Right atrium auricular region (tissue), 2 donors: Measurements from ENCODE around the gene IER5L. TPM values are rescaled to one million over a fixed set of nuclear protein-coding genes. Genes with fewer than 3 reads are reported as not detected.
"Not testable (repeated sequence)": the region's sequence is repeated elsewhere in the genome, so short reads cannot be mapped to it uniquely, and the experiment has no call there.

ENCODE experiments used
- DNase-seq: peaks from one replicate; pipeline ENCODE4 v3.0.0-alpha.2; 2019; ENCODE audit warnings: low spot score
- H3K27ac ChIP-seq, 2 donors: fragments of 200-600 bp; sonication (generic); 1 replicate in 1 of 2; 2 replicates in 1 of 2; pipeline ENCODE4 v1.5.1; 2016 to 2019
- H3K27me3 ChIP-seq, 2 donors: fragments of 200-600 bp; sonication (generic); one replicate each; pipeline versions ENCODE4 v1.5.1 to v1.6.0; 2017 to 2019
- H3K36me3 ChIP-seq: fragments of 200-600 bp; sonication (generic); one replicate; pipeline ENCODE4 v1.5.1; 2016
- H3K4me1 ChIP-seq, 2 donors: fragments of 200-600 bp; sonication (generic); one replicate each; pipeline versions ENCODE4 v1.5.1 to v1.6.0; 2017 to 2019
- H3K4me3 ChIP-seq, 2 donors: fragments of 200-600 bp; sonication (generic); 1 replicate in 1 of 2; 2 replicates in 1 of 2; pipeline ENCODE4 v1.5.1; 2017 to 2019; ENCODE audit warnings: mild to moderate bottlenecking in 1 of 2, moderate library complexity in 1 of 2
- H3K9me3 ChIP-seq, 2 donors: fragments of 200-600 bp; sonication (generic); one replicate each; pipeline ENCODE4 v1.5.1; 2019
- total RNA-seq, 2 donors: library from RNA; depleted of rRNA; stranded (reverse); fragments of >200 nt; gene quantifications; one replicate each; pipeline ENCODE4 v1.1.0, GENCODE V29; 2016
- TF ChIP-seq, protein P1 (sequence below), 2 donors: fragments of 200-600 bp; sonication (generic); IDR thresholded peaks; one replicate each; pipeline ENCODE4 v1.5.1; 2019; ENCODE audit warnings: antibody characterized with exemption in 2 of 2

The IER5L gene
- total RNA-seq, 2 donors from 2014 or later, result 5.5 to 11.6 TPM

DNA sequence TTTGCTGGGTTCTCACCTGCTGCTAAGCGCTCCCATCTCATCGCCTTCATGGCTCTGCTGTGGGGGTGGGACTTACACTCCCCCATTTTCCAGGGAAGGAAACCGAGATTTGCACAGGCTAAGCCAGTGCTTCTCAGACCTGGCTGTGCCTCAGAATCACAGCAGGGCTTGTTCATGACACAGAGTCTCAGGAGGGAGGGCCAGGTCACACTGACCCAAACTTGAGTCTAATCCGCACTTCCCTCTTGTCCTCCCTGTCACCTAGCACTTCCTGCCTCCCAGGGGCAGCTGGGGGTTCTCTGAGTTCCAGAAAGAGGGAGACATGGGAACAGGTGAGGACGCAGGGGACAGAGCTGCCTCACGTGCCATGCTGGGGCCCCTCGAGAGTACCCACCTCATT, 15.6 kb upstream of the IER5L start:
- H3K27ac ChIP-seq, result no peak overlapping the region
- no peaks in the 10 kb centered on the region for H3K36me3 ChIP-seq
- no peak overlapping the region for H3K4me3 ChIP-seq
- peaks cover 0 to 8% of the 10 kb centered on the region in 2 donors for H3K4me1 ChIP-seq
- TF ChIP-seq, protein P1, sequence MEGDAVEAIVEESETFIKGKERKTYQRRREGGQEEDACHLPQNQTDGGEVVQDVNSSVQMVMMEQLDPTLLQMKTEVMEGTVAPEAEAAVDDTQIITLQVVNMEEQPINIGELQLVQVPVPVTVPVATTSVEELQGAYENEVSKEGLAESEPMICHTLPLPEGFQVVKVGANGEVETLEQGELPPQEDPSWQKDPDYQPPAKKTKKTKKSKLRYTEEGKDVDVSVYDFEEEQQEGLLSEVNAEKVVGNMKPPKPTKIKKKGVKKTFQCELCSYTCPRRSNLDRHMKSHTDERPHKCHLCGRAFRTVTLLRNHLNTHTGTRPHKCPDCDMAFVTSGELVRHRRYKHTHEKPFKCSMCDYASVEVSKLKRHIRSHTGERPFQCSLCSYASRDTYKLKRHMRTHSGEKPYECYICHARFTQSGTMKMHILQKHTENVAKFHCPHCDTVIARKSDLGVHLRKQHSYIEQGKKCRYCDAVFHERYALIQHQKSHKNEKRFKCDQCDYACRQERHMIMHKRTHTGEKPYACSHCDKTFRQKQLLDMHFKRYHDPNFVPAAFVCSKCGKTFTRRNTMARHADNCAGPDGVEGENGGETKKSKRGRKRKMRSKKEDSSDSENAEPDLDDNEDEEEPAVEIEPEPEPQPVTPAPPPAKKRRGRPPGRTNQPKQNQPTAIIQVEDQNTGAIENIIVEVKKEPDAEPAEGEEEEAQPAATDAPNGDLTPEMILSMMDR (IDR thresholded peaks at IDR 0.05), result no peak
- peaks cover 0 to 4% of the 10 kb centered on the region in 2 donors for H3K9me3 ChIP-seq
- no peaks in the 10 kb centered on the region for H3K27me3 ChIP-seq
- DNase-seq, result no peak

DNA sequence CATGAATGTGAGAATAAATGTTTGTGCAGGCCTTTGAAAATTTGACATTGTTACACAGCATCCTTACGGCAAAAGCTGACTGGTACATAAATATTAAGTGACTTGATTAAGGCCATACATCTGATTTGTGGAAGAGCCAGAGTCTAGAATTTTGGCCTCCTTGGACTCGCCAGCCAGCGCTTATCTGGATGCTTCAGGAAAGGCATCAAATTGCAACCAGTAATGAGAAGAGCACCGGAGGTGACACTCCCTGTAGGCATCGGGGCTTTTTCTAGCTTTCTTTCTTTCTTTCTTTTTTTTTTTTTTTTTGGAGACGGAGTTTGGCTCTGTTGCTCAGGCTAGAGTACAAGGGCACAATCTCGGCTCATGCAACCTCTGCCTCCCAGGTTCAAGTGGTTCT, 13.2 kb upstream of the IER5L start:
- TF ChIP-seq, protein P1 (IDR thresholded peaks at IDR 0.05), result no peak
- H3K27me3 ChIP-seq, result no peaks in the 10 kb centered on the region
- no peak overlapping the region for H3K4me3 ChIP-seq
- H3K4me1 ChIP-seq, result no peaks in the 10 kb centered on the region
- H3K36me3 ChIP-seq, result no peaks in the 10 kb centered on the region
- peaks cover 0 to 4% of the 10 kb centered on the region in 2 donors for H3K9me3 ChIP-seq
- no peak overlapping the region for H3K27ac ChIP-seq
- no peak for DNase-seq

DNA sequence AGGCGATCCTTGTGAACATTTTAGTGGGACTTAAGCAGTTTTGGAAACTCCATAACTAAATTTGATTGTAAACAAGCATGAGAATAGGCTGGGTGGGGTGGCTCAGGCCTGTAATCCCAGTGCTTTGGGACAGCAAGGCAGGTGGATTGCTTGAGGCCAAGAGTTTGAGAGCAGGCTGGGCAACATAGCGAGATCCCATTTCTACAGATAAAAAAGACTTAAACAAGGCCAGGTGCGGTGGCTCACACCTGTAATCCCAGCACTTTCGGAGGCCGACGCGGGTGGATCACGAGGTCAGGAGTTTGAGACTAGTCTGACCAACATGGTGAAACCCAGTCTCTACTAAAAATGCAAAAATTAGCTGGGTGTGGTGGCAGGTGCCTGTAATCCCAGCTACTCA, 11.9 kb upstream of the IER5L start:
- H3K4me3 ChIP-seq, H3K4me1 ChIP-seq, H3K36me3 ChIP-seq, H3K27me3 ChIP-seq, H3K9me3 ChIP-seq, DNase-seq, H3K27ac ChIP-seq: not testable (repeated sequence)

DNA sequence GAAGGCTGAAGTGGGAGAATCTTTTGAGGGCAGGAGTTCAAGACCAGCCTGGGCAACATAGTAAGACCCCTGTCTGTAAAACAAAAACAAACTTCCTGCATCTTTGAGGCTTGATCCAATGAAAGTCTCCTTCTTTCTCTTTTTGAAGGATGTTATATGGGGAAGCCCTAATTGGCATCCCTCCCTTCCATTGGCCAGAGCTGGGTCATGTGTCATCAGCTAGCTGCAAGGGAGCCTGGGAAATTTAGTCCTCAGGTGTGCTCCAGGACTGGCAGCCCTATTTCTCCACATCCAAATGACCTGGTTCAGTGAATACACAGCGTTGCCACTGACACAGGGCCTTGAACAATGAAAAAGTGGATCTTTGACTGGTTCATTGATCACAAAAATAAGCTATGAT, 9.0 kb upstream of the IER5L start:
- H3K27ac ChIP-seq, result no peak overlapping the region
- no peak for DNase-seq
- H3K36me3 ChIP-seq, result no peaks in the 10 kb centered on the region
- H3K4me1 ChIP-seq, result no peaks in the 10 kb centered on the region
- H3K9me3 ChIP-seq, result peaks cover 0 to 1% of the 10 kb centered on the region in 2 donors
- no peak overlapping the region for H3K4me3 ChIP-seq
- TF ChIP-seq, protein P1 (IDR thresholded peaks at IDR 0.05), result no peak
- no peaks in the 10 kb centered on the region for H3K27me3 ChIP-seq

DNA sequence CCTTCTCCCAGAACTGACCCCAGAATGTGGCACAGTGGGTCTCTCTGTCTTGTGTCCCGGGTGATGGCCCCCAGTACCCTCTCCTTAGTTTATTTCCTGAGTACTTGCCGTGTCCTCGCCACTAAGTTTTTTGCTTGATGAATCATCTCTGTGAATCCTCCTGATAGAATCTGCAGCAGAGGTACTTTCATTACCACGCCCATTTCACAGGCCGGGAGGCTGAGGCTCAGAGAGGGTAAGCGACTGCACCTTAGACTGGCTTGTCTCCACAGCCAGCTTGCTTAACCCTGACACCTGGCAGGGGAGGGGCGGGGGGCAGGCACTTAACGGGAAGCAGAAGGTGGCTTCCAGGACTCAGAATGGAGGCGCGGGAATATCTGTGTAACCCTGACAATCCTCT, 7.9 kb upstream of the IER5L start:
- no peaks in the 10 kb centered on the region for H3K4me1 ChIP-seq
- DNase-seq, result no peak
- TF ChIP-seq, protein P1 (IDR thresholded peaks at IDR 0.05), result no peak

DNA sequence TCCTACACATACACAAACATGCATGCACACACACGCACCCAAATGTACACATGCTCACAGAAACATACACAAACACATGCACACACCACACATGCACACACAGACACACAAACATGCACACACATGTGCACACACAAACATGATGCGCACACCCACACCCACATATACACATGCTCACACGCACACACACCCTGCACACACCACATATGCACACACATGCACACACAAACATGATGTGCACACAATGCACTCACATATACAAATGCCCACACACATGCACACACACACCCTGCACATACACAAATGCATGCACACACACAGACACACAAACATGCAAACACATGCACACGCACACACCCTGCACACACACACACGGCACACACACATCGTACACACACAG, 7.3 kb upstream of the IER5L start:
- H3K4me1 ChIP-seq, result no peaks in the 10 kb centered on the region
- no peak overlapping the region for H3K4me3 ChIP-seq
- H3K9me3 ChIP-seq, result no peaks in the 10 kb centered on the region
- DNase-seq, result no peak
- TF ChIP-seq, protein P1 (IDR thresholded peaks at IDR 0.05), result no peak
- no peaks in the 10 kb centered on the region for H3K27me3 ChIP-seq
- H3K27ac ChIP-seq, result no peak overlapping the region
- no peaks in the 10 kb centered on the region for H3K36me3 ChIP-seq

More for the DNA sequence above, 7.9 kb upstream of the IER5L start:
- no peaks in the 10 kb centered on the region for H3K27me3 ChIP-seq
- no peak overlapping the region for H3K27ac ChIP-seq
- H3K9me3 ChIP-seq, result no peaks in the 10 kb centered on the region
- no peak overlapping the region for H3K4me3 ChIP-seq
- H3K36me3 ChIP-seq, result no peaks in the 10 kb centered on the region
